GM10248 (cell line): ENCODE results near the gene CADPS2.

ENCODE experiments used
- CTCF ChIA-PET: fragments of 300-600 bp; sonication (Branson Sonifier 250); formaldehyde crosslinking; extraction: SDS; loops from one replicate; lab custom pipeline; 2021; ENCODE audit warnings: antibody characterized with exemption; lab: Yijun Ruan, JAX
- POLR2A ChIA-PET: fragments of 350-650 bp; sonication (Branson Sonifier 250); formaldehyde crosslinking; extraction: SDS; loops from one replicate; lab custom pipeline; 2020; ENCODE audit warnings: antibody characterized with exemption; lab: Yijun Ruan, JAX
- DNase-seq: peaks from one replicate; pipeline ENCODE4 v3.0.0; 2012; ENCODE audit errors: extremely low spot score
- TF ChIP-seq, protein P1 (sequence below): IDR thresholded peaks from 2 replicates; pipeline ENCODE4 v1.5.1; 2012; ENCODE audit warnings: mild to moderate bottlenecking, low read depth; ENCODE audit errors: extremely low read depth, missing control alignments, control extremely low read depth

CADPS2 gene

DNA sequence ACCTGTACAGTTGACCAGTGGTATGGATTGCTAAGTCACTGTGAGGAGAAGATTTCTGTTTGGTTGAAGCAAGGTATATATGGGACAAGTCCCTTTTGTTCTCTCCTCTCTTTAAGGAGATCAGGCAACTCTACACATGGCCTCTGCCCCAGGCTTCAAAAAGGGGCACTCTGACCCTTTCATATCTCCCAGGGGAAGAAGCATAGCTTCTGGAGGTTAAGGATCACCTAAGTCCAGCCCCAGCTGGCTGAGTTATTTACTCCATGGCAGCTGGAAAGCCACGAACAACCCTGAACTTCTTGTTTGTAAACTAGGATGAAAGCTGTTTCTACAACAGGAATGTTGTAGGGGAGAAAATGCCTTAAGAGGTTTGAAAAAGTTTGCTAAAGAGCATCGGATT is 452.5 kb downstream of the CADPS2 start:
- TF ChIP-seq, protein P1, sequence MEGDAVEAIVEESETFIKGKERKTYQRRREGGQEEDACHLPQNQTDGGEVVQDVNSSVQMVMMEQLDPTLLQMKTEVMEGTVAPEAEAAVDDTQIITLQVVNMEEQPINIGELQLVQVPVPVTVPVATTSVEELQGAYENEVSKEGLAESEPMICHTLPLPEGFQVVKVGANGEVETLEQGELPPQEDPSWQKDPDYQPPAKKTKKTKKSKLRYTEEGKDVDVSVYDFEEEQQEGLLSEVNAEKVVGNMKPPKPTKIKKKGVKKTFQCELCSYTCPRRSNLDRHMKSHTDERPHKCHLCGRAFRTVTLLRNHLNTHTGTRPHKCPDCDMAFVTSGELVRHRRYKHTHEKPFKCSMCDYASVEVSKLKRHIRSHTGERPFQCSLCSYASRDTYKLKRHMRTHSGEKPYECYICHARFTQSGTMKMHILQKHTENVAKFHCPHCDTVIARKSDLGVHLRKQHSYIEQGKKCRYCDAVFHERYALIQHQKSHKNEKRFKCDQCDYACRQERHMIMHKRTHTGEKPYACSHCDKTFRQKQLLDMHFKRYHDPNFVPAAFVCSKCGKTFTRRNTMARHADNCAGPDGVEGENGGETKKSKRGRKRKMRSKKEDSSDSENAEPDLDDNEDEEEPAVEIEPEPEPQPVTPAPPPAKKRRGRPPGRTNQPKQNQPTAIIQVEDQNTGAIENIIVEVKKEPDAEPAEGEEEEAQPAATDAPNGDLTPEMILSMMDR = no peak
- no peak for DNase-seq
- POLR2A ChIA-PET = no interaction called here
- CTCF ChIA-PET = no interaction called here

DNA sequence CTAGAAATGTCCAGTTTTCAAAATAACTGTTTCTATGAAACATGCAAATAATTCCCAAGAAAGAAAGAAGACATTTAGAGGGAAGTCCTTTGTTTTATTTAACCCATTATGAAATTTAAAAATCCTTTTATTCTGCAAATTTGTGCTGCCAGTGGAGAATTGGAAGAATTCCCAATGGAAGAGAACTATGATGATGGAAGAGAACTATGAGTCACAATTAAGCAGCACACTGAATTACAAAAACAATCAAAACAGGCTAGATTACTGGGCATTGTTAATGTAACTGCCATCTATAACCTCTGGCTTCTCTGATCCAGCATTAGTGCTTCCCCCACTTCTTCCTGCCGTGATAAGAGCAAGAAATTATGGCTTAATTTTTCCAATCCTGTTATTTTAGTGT is 455.6 kb downstream of the CADPS2 start:
- ChIA-PET CTCF (interaction anchor here (1.0 kb wide), 1 partner anchor 8 kb away, joined by 3 read pairs; no protein-coding TSS in a partner anchor), POLR2A (no interaction called here)
- TF ChIP-seq, protein P1 = no peak
- no peak for DNase-seq

DNA sequence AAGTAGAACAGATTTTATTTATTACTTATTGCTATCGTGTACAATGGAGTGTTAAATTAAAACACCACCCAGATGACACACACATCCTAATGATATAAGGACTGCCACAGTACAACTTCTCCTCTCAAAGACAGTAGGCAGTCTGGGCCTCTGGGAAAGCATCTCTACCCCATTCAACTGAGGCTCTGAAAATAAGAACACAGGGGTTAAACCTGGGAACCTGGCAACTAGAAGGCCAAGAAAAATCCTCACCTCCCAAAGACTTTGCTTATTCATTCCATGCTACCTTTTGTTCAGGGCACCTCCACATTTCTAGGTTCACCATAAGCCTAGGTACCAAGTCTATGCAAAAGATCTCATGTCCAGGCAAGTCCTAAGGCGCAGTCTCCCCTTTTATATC is 456.3 kb downstream of the CADPS2 start:
- POLR2A ChIA-PET = no interaction called here
- CTCF ChIA-PET = no interaction called here
- no peak for DNase-seq
- TF ChIP-seq, protein P1 = no peak

DNA sequence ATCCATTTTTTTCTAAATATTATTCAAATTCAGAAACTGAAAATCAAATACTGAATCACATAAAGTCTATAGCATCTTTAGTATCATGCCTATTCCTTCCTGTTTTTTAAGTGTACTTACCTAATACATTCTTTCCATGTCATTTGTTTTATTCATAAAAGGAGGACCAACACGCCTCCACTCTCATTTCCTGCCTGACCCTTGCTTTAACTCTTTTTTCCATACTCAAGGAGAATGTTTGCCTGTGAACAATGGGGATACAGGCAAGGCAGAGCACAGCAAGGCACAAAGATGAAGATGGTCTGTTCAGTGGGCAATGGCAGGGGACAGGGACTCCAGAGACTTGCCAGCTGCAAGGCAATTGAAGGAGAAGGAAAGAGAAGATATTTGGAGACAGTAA is 460.5 kb downstream of the CADPS2 start:
- POLR2A ChIA-PET = no interaction called here
- CTCF ChIA-PET = interaction anchor here (1.2 to 1.4 kb wide), 2 partner anchors 9 to 33 kb away, joined by 3 to 4 read pairs; no protein-coding TSS in a partner anchor
- TF ChIP-seq, protein P1 = no peak
- no peak for DNase-seq

DNA sequence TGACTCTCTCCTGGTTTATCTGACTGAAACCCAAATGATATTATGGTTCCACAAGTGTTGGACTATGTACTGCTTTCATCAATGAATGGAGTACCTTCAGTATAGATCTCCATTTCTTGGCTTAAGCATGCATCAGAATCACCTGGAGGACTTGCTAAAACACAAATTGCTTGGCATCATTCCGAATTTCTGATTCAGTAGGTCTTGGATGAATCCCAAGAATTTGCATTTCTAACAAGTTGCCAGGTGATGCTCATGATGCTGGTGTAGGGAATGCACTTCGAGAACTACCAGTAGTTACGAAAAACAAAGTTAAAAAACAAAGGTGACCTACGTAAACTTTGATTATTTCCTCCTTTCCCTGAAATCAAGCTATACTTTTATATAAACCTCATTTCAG is 462.7 kb downstream of the CADPS2 start:
- ChIA-PET CTCF (no interaction called here), POLR2A (no interaction called here)
- no peak for DNase-seq
- TF ChIP-seq, protein P1 = no peak

DNA sequence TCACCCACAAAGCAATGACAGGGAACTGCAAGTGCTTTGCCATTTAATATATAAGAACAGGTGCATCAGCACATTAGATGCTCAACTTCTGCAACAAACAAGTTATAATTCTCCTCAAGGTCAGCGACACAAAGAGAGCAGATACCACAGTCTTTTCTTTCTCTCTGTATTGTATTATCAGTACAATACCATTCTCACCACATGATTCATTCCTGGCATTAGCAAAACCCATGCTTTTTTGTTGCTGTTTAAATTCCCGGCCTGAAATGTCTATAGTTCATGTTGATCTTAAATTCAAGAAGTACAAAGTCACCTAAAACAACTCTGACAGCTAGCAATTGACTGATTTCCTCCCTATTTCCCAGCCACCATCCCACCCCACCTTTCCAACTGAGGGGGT is 469.9 kb downstream of the CADPS2 start:
- POLR2A ChIA-PET = no interaction called here
- TF ChIP-seq, protein P1 = no peak
- CTCF ChIA-PET = interaction anchor here (0.7 to 1.0 kb wide), 2 partner anchors 9 to 11 kb away, joined by 3 to 4 read pairs; no protein-coding TSS in a partner anchor
- DNase-seq = no peak
